Fibroblast of gingiva (primary cell): ENCODE results near the gene MLC1.
A peak's percentile ranks its signal among the peaks of the same experiment; 100 is the strongest.
"Not testable (repeated sequence)": the region's sequence is repeated elsewhere in the genome, so short reads cannot be mapped to it uniquely, and the experiment has no call there.

Source experiments
- DNase-seq: peaks from one replicate; pipeline ENCODE4 v3.0.0-alpha.2; 2011; ENCODE audit warnings: low read depth

The MLC1 gene

DNA sequence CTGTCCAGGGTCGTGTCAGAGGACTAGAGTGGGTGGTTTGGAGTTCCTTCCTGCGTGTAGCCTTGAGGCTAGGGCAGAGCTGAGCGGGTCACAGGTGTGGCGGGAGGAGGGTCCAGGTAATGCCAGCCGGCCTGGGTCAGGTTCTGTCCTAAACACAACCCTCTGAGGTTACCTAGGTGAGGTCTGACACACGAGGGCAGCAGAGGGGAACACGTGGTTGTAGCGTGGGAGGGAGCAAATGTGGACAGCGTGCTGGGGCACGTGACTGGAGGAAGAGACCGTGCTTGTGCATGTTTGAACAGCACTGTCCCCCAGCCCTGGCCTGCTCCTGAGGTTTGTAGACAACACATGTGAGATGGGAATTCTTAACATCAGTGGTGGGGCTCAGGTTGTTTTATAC lies 17.7 kb upstream of the MLC1 start:
- DNase-seq = no peak

GRCh38 chr22:50101870-50102565 lies 16.8 kb upstream of the MLC1 start:
- no peak for DNase-seq

GRCh38 chr22:50098052-50098451 lies 12.8 kb upstream of the MLC1 start:
- DNase-seq = no peak

- DNase-seq = no peak
Observed at GRCh38 chr22:50092342-50092741, 7.1 kb upstream of the MLC1 start.

DNA sequence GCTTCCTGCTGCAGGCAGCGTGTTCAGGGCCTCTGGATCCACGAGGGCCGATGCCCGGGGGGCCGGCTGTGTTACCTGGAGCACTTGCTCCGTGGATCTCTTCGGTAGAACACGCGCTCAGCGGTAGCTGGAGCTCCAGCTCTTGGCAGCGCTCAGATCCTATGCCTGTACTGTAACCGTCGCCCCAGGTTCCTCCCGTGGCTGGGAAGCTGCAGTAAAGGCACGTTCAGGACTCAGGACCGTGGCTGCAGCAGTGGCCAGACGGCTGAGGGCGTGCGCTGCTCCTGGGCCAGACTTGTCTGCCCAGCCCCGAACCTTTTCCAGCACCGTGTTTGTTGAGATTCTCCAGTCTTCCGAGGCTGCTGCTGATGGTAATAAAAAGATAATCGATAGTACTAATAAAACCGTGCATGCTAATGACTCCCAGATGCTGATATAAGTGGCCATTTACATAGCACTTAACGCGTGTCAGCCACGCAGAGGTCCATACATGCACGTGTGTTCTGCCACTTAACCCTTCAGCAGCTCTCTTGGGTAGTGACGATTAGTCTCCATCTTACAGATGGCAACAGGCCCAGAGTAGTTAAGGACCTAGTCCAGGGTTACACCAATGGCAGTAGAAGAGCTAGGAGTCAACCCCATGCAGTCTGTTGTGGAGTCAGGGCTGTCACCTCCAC lies 6.0 kb upstream of the MLC1 start:
- DNase-seq = no peak

GRCh38 chr22:50090412-50090714 lies 5.1 kb upstream of the MLC1 start:
- DNase-seq = no peak

GRCh38 chr22:50089682-50090411 lies 4.6 kb upstream of the MLC1 start, which contains the start of gene MOV10L1:
MOV10L1 (plus strand) TSS chr22:50090006; CDS start chr22:50090089, 83 bp downstream.
- no peak for DNase-seq

DNA sequence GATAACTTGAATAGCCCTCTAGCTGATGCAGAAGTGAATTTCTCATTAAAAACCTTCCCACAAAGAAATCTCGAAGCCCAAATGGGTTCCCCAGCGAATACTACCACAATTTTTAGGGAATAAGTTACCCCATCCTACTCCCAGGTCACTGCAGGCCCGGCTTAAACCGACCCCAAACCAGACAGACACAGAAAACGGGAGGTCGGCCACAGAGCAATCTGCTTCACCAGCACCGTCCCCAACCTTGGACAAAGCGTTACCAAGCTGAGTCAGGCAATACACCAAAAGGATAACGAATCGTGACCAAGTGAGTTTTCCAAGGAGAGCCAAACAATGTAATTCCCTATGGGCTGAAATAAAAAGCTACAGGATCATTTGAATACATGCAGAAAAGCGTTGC lies 4.0 kb upstream of the MLC1 start:
- DNase-seq = no peak

GRCh38 chr22:50088096-50088495 lies 2.9 kb upstream of the MLC1 start:
- no peak for DNase-seq

GRCh38 chr22:50087646-50088045 lies 2.4 kb upstream of the MLC1 start:
- DNase-seq = no peak

DNA sequence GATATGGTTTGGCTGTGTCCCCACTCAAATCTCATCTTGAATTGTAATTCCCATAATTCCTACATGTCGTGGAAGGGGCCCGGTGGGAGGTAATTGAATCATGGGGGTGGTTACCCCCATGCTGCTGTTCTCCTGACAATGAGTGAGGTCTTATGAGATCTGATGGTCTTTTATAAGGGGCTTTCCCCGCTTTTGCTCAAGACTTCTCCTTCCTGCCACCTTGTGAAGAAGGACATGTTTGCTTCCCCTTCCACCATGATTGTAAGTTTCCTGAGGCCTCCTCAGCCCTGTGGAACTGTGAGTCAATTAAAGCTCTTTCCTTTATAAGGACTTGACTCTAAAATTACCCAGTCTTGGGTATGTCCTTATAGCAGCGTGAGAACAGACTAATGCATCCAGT lies 1.7 kb upstream of the MLC1 start:
- not testable (repeated sequence) for DNase-seq

DNA sequence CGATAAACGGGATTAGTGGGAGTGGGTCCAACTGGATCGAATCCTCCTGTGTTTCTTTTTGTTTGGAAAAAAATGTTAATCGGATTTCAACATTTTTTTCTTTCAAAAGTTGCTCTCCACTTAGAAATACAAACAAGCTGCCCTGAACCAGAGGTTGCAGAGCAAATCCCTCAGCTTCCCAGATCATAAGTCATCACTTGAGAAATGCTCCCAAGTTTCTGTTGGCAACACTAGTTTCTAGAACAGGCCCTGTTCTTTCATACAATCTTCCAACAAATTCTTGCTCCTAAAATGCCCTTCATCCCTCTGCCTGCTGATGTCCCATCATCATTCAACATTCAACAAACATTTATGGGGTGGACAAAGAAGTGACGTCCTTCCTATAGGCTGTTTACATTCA lies 1.3 kb upstream of the MLC1 start:
- DNase-seq = peak; percentile 44

GRCh38 chr22:50084614-50085021 lies 608 bp downstream of the MLC1 start:
- no peak for DNase-seq

- no peak for DNase-seq
Observed at GRCh38 chr22:50084080-50084477, 1.1 kb downstream of the MLC1 start.

- no peak for DNase-seq
Observed at GRCh38 chr22:50083462-50084079, 1.7 kb downstream of the MLC1 start.

DNA sequence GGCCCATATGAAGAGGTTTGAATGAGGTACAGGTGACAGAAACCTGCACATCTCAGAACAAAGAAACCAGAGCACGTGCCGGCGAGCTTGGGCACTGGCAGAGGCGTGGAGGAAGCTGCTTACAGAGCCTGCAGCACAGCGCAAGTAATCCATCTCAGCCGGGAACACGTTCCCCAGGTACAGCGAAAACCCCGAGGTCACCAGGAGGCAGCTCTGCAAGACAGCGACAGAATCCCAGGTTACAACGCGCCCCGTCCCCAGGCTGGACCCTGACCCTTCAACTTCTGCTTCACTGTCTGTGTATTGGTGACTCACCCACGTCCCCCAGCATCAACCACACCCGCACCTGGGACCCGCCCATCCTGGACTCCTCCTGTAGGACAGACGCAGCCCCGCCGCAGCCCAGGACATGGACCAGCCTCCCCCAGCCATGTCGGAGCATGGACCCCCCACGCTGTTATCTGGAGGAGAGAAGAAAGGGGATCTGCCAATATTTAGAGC lies 2.2 kb downstream of the MLC1 start:
- DNase-seq = no peak

GRCh38 chr22:50082197-50082715 lies 3.0 kb downstream of the MLC1 start:
- DNase-seq = no peak

GRCh38 chr22:50081426-50082196 lies 3.6 kb downstream of the MLC1 start:
- no peak for DNase-seq

- no peak for DNase-seq
Observed at GRCh38 chr22:50080077-50080465, 5.2 kb downstream of the MLC1 start.

DNA sequence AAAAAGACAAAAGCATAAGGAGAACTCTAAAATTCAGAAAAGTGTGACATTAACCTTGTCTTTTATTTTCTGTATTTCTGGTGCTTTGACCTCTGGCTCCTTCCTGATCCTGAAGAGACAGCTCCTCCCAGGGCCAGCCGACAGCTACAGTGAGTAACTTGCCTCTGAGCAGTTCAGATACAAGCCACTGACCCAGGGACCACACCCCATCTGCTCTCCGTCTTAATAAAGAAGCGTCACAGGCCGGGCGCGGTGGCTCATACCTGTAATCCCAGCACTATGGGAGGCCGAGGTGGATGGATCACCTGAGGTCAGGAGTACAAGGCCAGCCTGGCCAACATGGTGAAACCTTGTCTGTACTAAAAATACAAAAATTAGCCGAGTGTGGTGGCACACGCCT lies 6.5 kb downstream of the MLC1 start:
- DNase-seq = no peak

DNA sequence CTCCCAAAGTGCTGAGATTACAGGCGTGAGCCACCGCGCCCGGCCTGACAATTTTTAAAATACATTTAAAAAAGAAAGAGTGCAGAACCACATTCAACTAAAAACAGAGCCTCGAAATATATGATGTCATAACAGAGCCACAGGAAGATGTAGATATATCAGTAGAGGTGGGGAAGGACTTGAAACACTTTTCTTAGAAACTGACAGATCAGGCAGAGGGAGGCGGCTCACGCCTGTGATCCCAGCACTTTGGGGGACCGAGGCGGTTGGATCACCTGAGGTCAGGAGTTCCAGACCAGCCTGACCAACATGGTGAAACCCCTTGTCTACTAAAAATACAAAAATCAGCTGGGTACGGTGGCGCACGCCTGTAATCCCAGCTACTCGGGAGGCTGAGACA lies 7.0 kb downstream of the MLC1 start:
- no peak for DNase-seq
